Measurements from ENCODE around the gene RD3L.
"Not testable (repeated sequence)": the region's sequence is repeated elsewhere in the genome, so short reads cannot be mapped to it uniquely, and the experiment has no call there.

Gene RD3L

GRCh38 chr14:103927566-103927965 lies 14.8 kb downstream of the RD3L start:
- DNase-seq (ENCODE audit: low read depth): no peak

DNA sequence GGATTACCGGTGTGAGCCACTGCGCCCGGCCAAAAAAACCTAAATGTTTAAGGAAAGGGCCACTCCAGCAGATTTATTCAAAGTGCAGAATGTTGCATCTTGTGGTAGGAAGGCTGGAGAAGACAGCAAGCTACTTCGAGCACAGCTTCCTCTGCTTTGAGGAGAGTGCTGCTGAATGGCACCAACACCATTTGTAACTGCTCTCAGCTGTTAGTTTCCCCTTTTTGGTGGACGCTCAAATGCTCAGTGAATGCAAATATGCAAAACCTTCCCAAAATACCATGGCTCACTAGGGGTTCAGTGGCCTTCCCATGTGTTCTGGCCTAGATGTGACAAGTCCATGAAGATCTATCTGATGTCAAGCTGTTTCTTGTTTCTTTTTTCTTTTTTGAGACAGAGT lies 17.0 kb downstream of the RD3L start:
- DNase-seq (ENCODE audit: low read depth): no peak

DNA sequence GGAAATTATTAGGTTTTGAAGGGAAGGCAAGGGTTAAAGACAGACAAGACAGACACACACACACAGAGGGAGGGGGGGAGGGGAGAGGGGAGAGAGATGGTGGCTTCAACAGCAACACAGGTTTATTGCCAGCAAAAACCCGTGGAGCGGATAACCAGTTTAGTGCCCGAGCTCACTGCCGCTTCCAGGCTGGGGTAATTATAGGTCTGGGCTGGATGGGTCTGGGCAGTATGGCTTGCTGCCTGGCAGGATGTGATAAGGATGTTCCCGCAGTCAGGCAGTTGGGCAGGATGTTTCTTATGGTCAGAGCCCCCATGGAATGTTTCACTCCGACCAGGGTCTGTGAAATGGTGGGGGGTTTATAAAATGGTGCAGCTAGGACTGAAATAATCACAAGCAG lies 18.5 kb downstream of the RD3L start:
- DNase-seq (ENCODE audit: low read depth): no peak

DNA sequence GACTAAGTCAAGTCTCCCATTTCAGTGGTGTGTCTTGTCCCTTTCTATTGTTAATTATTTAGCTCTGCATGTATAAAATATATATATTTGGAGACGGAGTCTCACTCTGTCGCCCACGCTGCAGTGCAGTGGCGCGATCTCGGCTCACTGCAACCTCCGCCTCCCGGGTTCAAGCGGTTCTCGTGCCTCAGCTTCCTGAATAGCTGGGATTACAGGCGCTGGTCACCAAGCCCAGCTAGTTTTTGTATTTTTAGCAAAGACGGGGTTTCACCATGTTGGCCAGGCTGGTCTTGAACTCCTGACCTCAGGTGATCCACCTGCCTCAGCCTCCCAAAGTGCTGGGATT lies 20.5 kb downstream of the RD3L start:
- DNase-seq (ENCODE audit: low read depth): not testable (repeated sequence)

DNA sequence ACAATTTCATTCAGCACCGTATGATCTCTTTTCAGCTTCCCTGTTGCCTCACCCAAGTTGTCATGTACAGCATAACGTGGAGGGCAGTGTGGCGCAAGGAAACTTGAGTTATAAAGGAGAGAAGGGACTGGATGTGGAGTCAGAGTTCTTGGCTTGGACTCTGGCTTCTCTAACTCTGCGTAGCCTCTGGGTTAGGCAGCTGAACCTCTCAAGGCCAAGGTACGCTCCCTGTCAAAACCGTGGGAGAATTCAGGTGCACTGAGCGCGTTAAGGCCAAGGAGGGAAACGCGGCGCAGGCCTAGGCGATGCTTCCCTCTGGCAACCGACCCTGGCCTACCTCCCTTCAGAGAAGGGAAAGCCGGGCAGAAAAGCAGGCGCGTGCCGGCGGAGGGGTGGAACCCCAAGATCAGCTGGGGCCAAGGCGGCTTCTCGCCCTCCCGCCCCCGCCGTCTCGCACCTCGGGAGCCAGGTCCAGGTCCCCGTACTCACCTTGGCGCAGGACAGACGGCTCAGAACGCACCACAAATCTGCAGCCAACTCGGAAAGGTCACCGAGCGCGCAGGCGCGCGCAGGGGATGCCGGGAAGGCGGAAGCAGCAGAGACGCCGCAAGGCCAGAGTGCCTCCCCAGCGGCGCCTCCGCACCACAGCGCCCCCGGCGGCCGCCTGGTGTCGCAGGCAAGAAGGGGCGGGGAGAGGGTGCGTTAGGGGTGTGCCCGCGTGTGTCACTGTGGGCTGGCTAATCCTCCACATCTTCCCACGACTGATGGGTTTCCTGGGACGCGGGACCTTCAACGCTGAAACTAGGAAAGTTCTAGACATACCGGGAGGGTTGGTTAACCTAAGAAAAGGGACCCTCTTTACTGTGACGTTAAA lies 21.1 kb downstream of the RD3L start:
- peak; percentile 62 for DNase-seq (ENCODE audit: low read depth)

DNA sequence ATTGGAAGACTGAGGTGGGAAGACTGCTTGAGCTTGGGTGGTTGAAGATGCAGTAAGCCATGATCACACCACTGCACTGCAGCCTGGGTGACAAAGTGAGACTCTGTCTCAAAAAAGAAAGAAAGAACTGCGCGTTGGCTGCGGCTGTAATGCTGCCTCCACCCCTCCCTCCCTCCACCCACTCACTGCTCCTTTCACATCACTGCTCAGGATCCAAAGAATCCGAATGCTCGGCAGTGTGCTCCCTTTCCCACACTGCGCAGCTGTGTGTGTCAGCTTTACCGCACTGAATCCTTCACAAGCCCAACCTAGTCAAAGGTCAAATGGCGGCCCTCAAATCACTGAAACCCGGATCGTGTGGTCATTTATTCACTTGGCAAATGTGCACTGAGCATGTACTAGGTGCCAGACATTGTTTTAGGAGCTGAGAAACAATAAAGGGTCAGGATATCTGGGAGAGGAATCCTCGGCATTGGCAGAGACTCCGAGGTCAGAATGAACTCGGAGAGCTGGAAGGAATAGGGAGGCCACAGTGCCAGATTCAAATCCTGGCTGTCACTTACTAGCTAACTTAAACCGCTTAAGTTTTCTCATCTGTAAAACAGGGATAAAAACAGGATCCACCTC lies 25.6 kb downstream of the RD3L start:
- no peak for DNase-seq (ENCODE audit: low read depth)

- no peak for DNase-seq (ENCODE audit: low read depth)
Measured at GRCh38 chr14:103915616-103916015, 26.7 kb downstream of the RD3L start.

GRCh38 chr14:103910984-103911383 lies 31.3 kb downstream of the RD3L start:
- no peak for DNase-seq (ENCODE audit: low read depth)

- DNase-seq (ENCODE audit: low read depth): peak; percentile 20
Measured at GRCh38 chr14:103910262-103910935, 31.9 kb downstream of the RD3L start.

GRCh38 chr14:103909531-103910261 lies 32.6 kb downstream of the RD3L start:
- DNase-seq (ENCODE audit: low read depth): no peak

DNA sequence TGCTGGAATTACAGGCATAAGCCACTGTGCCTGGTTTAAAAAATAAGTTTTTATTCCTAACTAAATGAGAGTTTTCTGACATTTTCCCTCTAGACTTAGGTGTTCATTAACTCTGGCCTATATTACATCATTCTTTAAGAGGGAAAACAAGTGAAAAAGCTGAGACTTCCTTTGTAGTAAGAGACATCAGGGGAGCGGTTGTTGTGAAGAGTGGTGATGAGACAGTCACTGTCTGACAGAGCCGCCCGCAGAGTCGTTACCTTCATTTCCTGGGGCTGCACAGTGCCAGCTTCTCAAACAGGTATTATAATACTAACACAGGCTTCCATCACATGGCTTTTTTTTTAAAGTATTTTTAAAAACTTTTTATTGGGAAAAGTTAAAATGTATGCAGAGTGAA lies 33.7 kb downstream of the RD3L start:
- no peak for DNase-seq (ENCODE audit: low read depth)

DNA sequence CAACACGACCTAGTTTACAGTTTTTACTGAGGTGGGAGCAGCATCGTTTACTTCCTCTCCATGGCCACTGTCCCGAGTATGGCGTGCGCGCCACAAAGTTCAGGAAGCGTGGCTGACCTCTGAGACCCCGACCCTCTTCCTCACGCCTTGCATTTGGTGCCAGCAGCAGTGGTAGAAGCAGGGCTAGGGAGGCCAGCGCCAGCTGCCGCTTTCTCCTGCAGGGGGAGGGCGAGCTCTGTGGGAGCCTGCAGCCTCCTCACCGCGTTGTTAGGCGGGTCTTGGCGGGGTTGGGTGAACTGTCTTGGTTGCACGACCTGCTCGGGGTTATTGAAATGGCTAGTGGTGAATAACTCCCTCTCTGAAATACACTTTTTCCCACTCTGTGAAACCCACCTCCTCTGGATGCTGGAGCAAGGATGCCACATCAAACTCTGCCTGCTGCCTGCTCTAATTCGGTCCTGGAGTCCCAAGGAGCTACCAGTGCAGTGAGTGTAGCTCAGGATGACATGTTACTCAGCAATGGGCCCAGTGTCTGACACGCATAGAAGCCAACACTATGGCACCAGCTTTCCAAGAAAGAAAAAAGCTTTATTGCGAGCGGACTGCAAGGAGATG lies 36.4 kb downstream of the RD3L start:
- DNase-seq (ENCODE audit: low read depth): no peak

- DNase-seq (ENCODE audit: low read depth): no peak
Measured at GRCh38 chr14:103904493-103905107, 37.7 kb downstream of the RD3L start.

GRCh38 chr14:103899833-103900232 lies 42.5 kb downstream of the RD3L start:
- DNase-seq (ENCODE audit: low read depth): no peak

GRCh38 chr14:103899316-103899715 lies 43.0 kb downstream of the RD3L start:
- DNase-seq (ENCODE audit: low read depth): no peak

GRCh38 chr14:103898711-103899110 lies 43.6 kb downstream of the RD3L start:
- DNase-seq (ENCODE audit: low read depth): no peak

DNA sequence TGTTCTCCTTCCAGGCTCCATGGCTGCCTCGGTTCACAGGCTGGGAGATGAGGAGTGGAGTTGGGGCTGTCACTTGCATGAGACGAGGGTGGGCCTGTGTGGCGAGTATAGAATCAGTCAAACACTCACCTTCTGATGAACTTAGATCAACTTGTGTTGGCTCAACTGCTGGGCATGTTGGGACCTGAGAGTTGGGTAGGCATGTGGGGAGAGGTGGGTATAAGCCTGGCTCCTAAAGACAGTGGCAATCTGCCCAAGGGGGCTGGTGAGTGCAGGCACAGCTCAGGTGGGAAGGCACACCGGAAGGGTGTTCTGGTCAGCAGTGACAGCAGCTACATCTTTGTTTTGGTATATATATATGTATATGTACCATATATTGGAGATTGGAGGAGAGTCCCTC lies 44.1 kb downstream of the RD3L start:
- DNase-seq (ENCODE audit: low read depth): no peak

DNA sequence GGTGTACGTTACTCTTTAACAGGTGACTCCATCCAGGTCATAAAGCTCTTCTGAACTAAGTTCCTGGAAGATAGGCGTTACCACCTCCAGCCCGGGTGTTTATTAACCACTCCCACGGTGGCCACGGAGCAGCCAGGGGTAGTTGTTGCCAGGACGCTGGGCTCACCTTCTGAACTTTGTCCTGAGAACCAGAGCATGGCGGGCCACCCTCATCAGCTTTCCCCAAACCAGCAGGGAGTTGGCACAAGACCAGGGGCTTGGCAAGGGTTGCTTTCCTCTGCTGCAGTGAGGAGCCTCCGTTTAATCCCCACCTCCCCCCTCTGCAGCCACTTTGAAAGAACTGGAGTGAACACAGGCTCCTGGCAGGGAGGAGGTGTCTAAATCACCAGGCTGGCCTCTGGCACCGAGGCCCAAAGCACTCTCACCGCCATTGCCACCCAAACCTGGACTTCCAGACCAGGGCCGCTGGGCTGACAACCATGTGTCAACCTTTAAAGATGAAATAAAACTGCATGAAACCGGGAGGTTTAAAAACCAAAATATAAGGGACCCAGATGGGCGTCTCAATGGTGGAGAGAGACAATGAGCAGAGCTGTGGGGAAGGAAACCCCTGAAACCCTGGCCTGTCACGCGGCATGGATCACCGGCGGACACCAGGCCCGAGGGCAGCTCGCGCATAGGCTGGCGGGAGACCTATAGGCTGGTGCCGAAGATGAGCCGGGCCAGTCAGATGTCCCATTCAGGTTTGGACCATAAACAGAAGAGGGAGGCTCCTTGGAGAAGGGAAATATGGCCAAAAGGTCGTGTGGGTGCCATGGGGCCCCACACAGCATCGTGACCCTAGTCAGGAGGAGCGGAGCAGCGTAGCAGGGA lies 45.0 kb downstream of the RD3L start:
- no peak for DNase-seq (ENCODE audit: low read depth)

DNA sequence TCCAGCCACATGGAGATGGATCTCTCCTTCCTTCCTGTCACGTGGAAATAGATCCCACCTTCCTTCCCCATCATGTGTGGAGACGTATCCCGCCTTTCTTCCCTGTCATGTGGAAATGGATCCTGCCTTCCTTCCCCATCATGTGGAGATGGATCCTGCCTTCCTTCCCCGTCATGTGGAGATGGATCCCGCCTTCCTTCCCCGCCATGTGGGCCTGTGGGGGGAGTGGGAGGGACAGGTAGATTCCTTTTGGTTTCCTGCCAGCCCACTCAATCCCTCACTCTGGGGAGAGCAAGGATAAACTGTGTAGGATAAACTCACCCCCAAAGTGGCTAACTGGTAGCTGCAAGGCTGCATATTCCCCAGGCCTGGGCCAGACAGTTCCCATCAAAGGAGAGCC lies 45.8 kb downstream of the RD3L start:
- no peak for DNase-seq (ENCODE audit: low read depth)

DNA sequence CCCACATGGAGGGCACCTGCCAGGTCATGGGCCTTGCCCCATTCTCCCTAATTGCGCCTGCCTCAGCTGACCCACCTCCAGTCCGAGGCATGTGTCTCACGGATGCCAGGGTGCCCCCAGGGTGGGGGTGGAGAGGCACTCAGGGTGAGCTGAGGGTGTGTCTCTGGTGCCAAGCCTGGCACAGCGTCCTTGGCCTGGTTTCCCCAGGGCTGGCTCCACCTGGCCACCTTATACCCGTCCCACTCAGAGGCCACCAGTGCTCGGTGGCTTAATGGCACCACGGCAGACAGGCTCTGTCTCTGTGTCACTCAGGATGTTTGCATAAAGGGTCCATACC lies 47.6 kb downstream of the RD3L start:
- DNase-seq (ENCODE audit: low read depth): no peak
